HG02759 (cell line): ENCODE data around the gene KLK12.

Source experiments
- ATAC-seq: cut with Tn5 transposase; IDR thresholded peaks from one replicate; pipeline ENCODE4 v1.9.1; 2021; ENCODE audit warnings: mild to moderate bottlenecking, moderate library complexity; ENCODE audit not compliant: unreplicated experiment

Gene KLK12

GRCh38 chr19:51034704-51035103 lies at the start of gene KLK12:
KLK12 (minus strand) TSS chr19:51035002; CDS start chr19:51034621, 381 bp downstream.
- ATAC-seq = no peak

GRCh38 chr19:51084505-51084904 lies 49.7 kb upstream of the KLK12 start:
- ATAC-seq = no peak

DNA sequence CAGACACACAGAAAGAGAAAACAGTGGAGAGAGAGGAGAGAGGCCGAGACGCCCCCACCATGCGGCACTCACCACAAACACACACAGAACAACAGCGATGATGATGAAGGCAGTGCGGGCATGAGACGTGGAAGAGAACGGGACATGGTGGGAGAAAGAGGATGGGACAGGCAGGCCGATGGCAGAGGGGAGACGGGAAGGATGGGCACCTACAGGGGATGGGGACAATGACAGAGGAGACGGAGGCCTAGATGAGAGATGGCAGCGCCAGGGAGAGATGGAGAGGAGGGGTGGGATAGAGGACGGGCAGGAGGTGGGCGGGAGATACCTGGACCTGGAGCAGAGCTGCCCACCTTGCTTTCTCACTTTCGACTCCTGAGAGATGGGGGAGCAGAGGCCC lies 49.0 kb upstream of the KLK12 start:
- ATAC-seq = no peak

DNA sequence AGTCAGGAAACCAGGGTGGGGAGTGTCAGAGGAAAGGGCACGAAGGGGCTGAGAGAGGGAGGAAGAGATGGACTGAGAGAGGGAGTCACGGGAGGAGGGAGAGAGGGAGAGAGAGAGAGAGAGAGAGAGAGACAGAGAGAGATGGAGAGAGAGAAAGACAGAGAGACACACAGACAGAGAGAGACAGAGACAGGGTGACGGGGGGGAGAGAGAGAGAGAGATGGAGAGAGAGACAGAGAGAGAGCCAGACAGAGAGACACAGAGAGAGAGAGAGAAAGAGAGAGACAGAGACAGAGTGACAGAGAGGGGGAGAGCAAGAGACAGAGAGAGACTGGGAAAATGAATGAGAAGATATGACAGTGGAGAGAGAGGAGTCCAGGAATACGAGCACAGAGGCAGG lies 48.4 kb upstream of the KLK12 start:
- no peak for ATAC-seq

- ATAC-seq = no peak
Observed at GRCh38 chr19:51082611-51083010, 47.8 kb upstream of the KLK12 start, which contains the start of gene KLK14. KLK14 (minus strand) TSS chr19:51082887; CDS start chr19:51082614, 273 bp downstream.

GRCh38 chr19:51081476-51081875 lies 46.7 kb upstream of the KLK12 start:
- no peak for ATAC-seq

DNA sequence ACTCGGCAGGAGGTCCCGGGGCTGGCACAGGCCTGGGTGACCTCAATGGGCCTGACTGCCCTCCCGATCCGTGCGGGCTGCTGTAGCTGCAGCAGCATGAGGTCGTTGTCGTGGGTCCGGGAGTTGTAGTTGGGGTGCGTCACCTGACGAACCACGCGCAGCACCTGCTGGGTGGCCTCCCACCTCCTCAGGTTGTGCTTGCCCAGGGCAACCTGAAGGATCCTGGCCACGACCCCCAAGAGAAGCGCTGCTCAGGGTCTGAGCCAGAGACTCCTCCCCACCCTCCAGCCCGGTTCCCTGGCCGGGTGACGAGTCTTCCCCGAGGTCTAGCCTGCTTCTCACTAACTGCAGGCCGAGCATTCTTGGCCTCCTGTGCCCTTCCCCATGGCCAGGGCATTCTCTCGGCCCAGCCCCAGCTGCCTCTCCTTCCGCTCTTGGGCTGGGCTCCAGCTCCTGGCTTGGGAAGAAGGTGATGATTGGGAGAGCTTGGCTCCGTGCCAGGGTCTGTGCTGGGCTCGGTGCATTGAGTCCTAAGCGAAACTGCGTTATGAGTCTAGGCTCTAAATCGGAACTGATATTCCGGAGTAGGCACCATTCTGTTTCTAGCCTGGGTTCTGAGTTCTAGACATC lies 44.8 kb upstream of the KLK12 start:
- ATAC-seq = no peak

DNA sequence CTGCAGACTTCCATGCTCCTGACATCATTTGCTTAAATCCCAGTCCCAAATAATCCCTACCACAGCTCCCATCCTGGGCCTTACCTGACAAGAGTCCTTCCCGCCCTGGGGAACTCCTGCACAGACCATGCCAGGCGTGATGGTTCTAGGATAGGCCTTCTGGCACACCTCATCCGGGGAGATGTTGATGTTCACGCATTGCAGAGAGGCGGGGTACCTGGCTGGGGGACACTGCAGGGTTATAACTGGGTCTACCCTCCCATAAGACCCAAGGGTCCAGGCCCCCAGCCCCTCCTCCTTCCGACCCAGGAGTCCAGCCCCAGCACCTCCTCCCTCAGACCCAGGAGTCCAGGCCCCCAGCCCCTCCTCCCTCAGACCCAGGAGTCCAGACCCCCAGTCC lies 43.9 kb upstream of the KLK12 start:
- no peak for ATAC-seq

DNA sequence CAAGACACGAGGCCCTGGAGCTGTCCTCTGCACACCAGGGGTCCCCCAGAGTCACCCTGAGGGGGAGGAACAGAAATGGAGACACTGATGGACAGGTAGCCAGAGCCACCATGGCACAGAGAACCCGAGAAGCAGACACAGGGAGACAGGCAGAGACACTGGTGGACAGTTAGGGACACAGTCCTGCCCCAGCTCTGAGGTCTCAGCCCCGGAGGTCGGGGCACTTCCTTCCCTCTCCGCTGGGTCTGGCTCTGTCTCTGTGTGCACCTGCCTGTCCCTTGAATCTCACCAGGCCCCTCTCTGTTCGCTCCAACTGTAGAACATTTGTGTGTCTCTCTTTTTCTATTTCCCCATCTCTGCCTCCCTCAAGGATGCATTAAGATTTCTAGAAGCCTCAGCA lies 43.3 kb upstream of the KLK12 start:
- ATAC-seq = no peak

- no peak for ATAC-seq
Observed at GRCh38 chr19:51076631-51077213, 41.9 kb upstream of the KLK12 start.

DNA sequence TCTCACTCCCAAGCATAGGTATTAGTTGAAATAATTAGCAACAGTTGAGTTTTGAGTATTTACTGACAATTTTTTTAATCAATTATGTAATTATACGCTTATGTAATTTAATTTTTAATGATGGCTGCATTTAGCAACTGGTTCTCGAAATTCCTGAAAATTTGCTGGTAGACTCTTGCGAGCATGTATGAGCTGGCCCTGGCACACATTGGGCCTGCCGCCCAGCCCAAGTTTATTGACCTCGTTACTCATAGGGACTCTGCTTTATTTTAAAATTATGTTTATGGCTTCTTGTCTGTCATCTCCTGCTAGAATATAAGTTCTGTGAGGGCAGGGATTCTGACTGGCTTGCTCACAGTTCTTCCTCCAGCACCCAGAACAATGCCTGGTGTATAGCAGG lies 41.2 kb upstream of the KLK12 start:
- no peak for ATAC-seq

- ATAC-seq = no peak
Observed at GRCh38 chr19:51071095-51071405, 36.2 kb upstream of the KLK12 start.

- ATAC-seq = no peak
Observed at GRCh38 chr19:51070334-51071094, 35.7 kb upstream of the KLK12 start.

DNA sequence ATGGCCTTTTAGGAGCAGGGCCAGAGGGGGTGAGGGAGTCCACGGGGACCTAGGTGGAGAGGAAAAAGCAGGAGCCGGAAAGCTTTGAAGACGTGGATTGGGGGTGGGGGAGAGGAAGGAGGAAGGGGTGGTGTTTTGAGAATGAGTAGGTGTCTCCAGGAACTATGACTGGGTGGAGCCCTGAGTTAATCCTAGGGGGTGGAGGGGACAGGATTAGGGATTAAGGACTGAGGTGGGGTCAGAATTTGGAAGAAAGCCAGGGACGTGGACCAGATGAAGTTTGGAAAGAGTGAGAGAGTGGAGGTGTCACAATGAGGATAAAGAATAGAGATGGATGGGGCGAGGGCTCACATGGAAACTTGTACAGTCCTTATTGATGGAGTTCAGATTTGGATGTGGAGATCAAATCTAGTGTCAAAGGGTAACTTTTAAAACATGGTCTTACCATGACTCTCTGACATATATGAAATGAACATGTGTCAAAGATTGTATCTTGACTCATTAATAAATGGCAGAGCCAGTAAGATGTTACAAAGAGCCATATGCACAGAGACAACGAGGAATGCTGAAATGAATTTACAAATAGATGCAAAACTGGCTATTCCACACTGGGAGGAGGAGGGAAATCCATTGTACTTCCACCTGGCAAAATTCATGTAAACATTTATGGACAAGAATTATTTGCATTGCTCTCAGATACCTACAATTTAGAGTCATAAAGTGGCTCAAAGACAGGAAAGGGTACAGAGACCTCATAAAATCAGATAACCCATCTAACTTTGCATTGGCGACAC lies 31.8 kb upstream of the KLK12 start:
- ATAC-seq = no peak

- ATAC-seq = no peak
Observed at GRCh38 chr19:51065221-51065960, 30.6 kb upstream of the KLK12 start.

GRCh38 chr19:51064534-51065220 lies 29.9 kb upstream of the KLK12 start, which contains the start of gene KLK13:
KLK13 (minus strand) TSS chr19:51065092; CDS start chr19:51065067, 25 bp downstream.
- ATAC-seq = no peak

- ATAC-seq = no peak
Observed at GRCh38 chr19:51063664-51064063, 28.9 kb upstream of the KLK12 start.

- ATAC-seq = no peak
Observed at GRCh38 chr19:51060973-51061372, 26.2 kb upstream of the KLK12 start.

- no peak for ATAC-seq
Observed at GRCh38 chr19:51060336-51060735, 25.5 kb upstream of the KLK12 start.

GRCh38 chr19:51059715-51060114 lies 24.9 kb upstream of the KLK12 start:
- ATAC-seq = no peak
